Tibial artery (tissue), 4 donors: ENCODE data around the gene ENDOV.

Experiments
- DNase-seq, 2 donors: peaks; one replicate each; pipeline ENCODE4 v3.0.0-alpha.2; 2019
- H3K27ac ChIP-seq, 2 donors: fragments of 200-600 bp; sonication (generic) in 1 of 2; 1 replicate in 1 of 2; 2 replicates in 1 of 2; pipeline ENCODE4 v1.5.1; 2018 to 2019; ENCODE audit warnings: mild to moderate bottlenecking in 1 of 2
- H3K27me3 ChIP-seq, 2 donors: fragments of 200-600 bp; sonication (generic) in 1 of 2; one replicate each; pipeline versions ENCODE4 v1.5.1 to v1.6.0; 2016 to 2019
- H3K36me3 ChIP-seq, 3 donors: fragments of 200-600 bp; sonication (generic) in 2 of 3; one replicate each; pipeline ENCODE4 v1.5.1; 2016 to 2019; ENCODE audit warnings: mild to moderate bottlenecking in 2 of 3
- H3K4me1 ChIP-seq, 4 donors: fragments of 200-600 bp; sonication (generic) in 2 of 4; 1 replicate in 3 of 4; 2 replicates in 1 of 4; pipeline ENCODE4 v1.5.1; 2016 to 2019
- H3K4me3 ChIP-seq, 2 donors: fragments of 200-600 bp; sonication (generic) in 1 of 2; 1 replicate in 1 of 2; 2 replicates in 1 of 2; pipeline ENCODE4 v1.5.1; 2018 to 2019; ENCODE audit warnings: mild to moderate bottlenecking in 2 of 2
- H3K9me3 ChIP-seq, 3 donors: fragments of 200-600 bp; sonication (generic) in 1 of 3; one replicate each; pipeline ENCODE4 v1.5.1; 2016 to 2019
- intact Hi-C: fragments of 100-400 bp; cut with DNase I; formaldehyde crosslinking; loops from one replicate; pipeline ENCODE4 v1.15.0; 2023; ENCODE audit warnings: low total_unique reads
- TF ChIP-seq, protein P1 (sequence below), 2 experiments: fragments of 200-600 bp in 1 of 2; fragments of 450-650 bp in 1 of 2; IDR thresholded peaks; one replicate each; pipeline ENCODE4 v1.5.1; 2017 to 2019; ENCODE audit warnings: antibody characterized with exemption in 2 of 2, mild to moderate bottlenecking in 1 of 2, moderate library complexity in 1 of 2

Gene ENDOV

DNA sequence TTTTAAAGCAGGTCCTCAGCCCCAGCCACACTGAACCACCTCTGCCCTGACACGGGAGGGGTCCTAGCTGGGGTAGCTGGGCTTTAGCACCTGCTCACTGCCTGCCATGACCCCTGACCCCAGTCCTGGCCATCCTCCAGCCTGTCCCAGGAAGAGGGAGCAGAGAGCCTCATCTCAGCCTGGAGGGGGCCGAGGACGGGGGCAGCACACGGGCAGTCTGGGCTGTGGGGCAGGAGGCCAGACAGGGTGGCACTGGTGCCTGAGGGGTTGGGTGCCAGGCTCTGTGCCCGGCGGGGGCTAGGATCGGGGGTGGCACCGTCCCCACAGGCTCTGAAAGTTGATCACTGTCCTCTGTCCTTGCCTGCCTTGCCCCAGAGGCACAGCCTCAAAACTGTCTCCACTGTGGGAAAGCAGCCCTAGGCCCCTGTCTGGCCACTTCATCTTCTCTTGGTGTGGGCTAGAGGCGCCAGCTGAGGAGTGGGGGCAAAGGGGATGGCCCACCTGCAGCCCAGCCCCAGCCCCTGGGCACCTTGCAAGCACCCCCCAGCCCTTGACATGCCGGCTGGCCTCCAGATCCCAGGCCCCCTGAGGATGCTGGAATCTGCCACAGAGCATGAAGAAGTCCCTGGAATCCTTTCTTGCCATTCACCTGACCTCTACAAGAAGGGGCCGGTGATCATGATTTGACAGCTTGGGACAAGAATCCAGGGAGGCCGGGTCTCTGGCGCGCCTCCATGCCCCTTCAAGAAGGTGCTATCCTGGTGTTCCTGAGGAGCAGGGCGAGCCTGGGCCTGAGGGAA, 15.7 kb downstream of the ENDOV start:
- Histone ChIP-seq H3K4me1 (peaks cover 0 to 8% (median 3%) of the 10 kb centered on the region in 4 donors), H3K9me3 (no peaks in the 10 kb centered on the region), H3K4me3 (no peak overlapping the region), H3K27me3 (no peaks in the 10 kb centered on the region), H3K27ac (no peak overlapping the region), H3K36me3 (peaks cover 0 to 50% (median 22%) of the 10 kb centered on the region in 3 donors)
- intact Hi-C loops: no loop called here
- TF ChIP-seq, protein P1, sequence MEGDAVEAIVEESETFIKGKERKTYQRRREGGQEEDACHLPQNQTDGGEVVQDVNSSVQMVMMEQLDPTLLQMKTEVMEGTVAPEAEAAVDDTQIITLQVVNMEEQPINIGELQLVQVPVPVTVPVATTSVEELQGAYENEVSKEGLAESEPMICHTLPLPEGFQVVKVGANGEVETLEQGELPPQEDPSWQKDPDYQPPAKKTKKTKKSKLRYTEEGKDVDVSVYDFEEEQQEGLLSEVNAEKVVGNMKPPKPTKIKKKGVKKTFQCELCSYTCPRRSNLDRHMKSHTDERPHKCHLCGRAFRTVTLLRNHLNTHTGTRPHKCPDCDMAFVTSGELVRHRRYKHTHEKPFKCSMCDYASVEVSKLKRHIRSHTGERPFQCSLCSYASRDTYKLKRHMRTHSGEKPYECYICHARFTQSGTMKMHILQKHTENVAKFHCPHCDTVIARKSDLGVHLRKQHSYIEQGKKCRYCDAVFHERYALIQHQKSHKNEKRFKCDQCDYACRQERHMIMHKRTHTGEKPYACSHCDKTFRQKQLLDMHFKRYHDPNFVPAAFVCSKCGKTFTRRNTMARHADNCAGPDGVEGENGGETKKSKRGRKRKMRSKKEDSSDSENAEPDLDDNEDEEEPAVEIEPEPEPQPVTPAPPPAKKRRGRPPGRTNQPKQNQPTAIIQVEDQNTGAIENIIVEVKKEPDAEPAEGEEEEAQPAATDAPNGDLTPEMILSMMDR (IDR thresholded peaks at IDR 0.05): no peak
- DNase-seq: peak in 1 of 2 donors; percentile 47

GRCh38 chr17:80431246-80432195, 16.6 kb downstream of the ENDOV start:
- Histone ChIP-seq H3K4me3 (no peak overlapping the region), H3K27me3 (no peaks in the 10 kb centered on the region), H3K4me1 (peaks cover 0 to 7% (median 3%) of the 10 kb centered on the region in 4 donors), H3K36me3 (peaks cover 0 to 55% (median 22%) of the 10 kb centered on the region in 3 donors), H3K9me3 (no peaks in the 10 kb centered on the region), H3K27ac (no peak overlapping the region)
- TF ChIP-seq, protein P1 (IDR thresholded peaks at IDR 0.05): no peak
- intact Hi-C loops: loop anchor here (2.0 kb wide), 1 partner anchor 553 kb away; no protein-coding TSS in a partner anchor
- DNase-seq: peak in 1 of 2 donors; percentile 59

DNA sequence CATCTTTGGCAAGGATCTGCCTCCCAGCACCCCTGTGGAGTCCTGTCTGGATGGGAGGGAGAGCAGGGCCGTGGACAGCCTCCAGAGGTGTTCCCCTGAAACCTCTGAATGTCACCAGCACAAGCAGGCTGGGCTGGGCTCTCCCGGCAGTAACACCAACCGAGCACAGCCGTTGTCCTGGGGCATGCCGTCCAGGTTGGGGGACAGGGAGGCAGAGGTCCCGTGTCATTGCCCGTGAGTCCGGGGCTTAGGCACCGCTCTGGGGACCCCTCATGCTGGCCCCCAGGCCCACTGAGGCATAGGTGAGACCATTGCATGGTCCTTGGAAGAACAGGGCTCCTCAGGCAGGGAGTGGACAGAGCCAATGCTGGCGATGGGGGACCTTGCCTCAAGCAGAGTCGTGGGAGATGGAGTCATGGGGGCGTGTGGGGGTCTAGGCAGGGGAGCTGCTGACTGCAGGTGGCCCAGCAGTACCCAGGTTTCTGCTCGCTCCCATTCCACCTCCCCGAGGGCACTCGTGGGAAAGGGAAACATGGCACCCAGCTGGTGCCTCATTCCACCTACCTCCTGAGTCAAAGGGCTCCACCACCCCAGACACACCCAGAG, 17.5 kb downstream of the ENDOV start:
- no peak for DNase-seq
- no peak overlapping the region for H3K4me3 ChIP-seq
- TF ChIP-seq, protein P1 (IDR thresholded peaks at IDR 0.05): no peak
- H3K27me3 ChIP-seq: no peaks in the 10 kb centered on the region
- peaks cover 4 to 61% (median 29%) of the 10 kb centered on the region in 3 donors for H3K36me3 ChIP-seq
- no peak overlapping the region for H3K27ac ChIP-seq
- H3K9me3 ChIP-seq: no peaks in the 10 kb centered on the region
- H3K4me1 ChIP-seq: no peaks in the 10 kb centered on the region
- intact Hi-C loops: loop anchor here (2.0 kb wide), 1 partner anchor 552 kb away; no protein-coding TSS in a partner anchor

GRCh38 chr17:80432961-80433550, 18.1 kb downstream of the ENDOV start:
- H3K4me1 ChIP-seq: no peaks in the 10 kb centered on the region
- TF ChIP-seq, protein P1 (IDR thresholded peaks at IDR 0.05): no peak
- H3K9me3 ChIP-seq: no peaks in the 10 kb centered on the region
- no peak for DNase-seq
- intact Hi-C loops: loop anchor here (2.0 kb wide), 1 partner anchor 552 kb away; no protein-coding TSS in a partner anchor
- H3K27me3 ChIP-seq: no peaks in the 10 kb centered on the region
- H3K4me3 ChIP-seq: no peak overlapping the region
- H3K36me3 ChIP-seq: peaks cover 4 to 57% (median 27%) of the 10 kb centered on the region in 3 donors
- H3K27ac ChIP-seq: no peak overlapping the region
